Right lobe of liver (tissue), 6 donors: ENCODE results near the gene ARHGEF11. TPM values are rescaled to one million over a fixed set of nuclear protein-coding genes. Genes with fewer than 3 reads are reported as not detected.

Source experiments
- ATAC-seq, 4 donors: fragments of 200-7000 bp; cut with Tn5 transposase; one replicate each; pipeline ENCODE4 v1.9.1; 2020; ENCODE audit warnings: mild to moderate bottlenecking in 4 of 4, moderate library complexity in 4 of 4
- DNase-seq, 3 donors: peaks; one replicate each; pipeline ENCODE4 v3.0.0-alpha.2; 2020
- H3K27ac ChIP-seq, 3 donors: fragments of 200-600 bp; one replicate each; pipeline ENCODE4 v1.8.0; 2022
- H3K27me3 ChIP-seq, 2 donors: fragments of 200-600 bp; one replicate each; pipeline ENCODE4 v1.8.0; 2022
- H3K36me3 ChIP-seq, 4 donors: fragments of 200-600 bp; sonication (generic) in 1 of 4; one replicate each; pipeline versions ENCODE4 v1.5.1 to v1.8.0; 2017 to 2022; ENCODE audit warnings: control low read depth in 1 of 4
- H3K4me1 ChIP-seq, 4 donors: fragments of 200-600 bp; sonication (generic) in 1 of 4; one replicate each; pipeline versions ENCODE4 v1.5.1 to v1.8.0; 2017 to 2022; ENCODE audit warnings: control low read depth in 1 of 4
- H3K4me3 ChIP-seq, 3 donors: fragments of 200-600 bp; one replicate each; pipeline ENCODE4 v1.8.0; 2022
- H3K9me3 ChIP-seq, 4 donors: fragments of 200-600 bp; sonication (generic) in 1 of 4; one replicate each; pipeline versions ENCODE4 v1.5.1 to v1.8.0; 2017 to 2022; ENCODE audit warnings: control low read depth in 1 of 4
- CTCF ChIP-seq, 4 donors: fragments of 200-600 bp in 3 of 4; fragments of 450-650 bp in 1 of 4; IDR thresholded peaks; one replicate each; pipeline versions ENCODE4 v1.5.1 to v1.8.0; 2016 to 2022; ENCODE audit warnings: antibody characterized with exemption in 4 of 4, mild to moderate bottlenecking in 2 of 4
- POLR2A ChIP-seq: fragments of 450-650 bp; IDR thresholded peaks from one replicate; pipeline ENCODE4 v1.6.1; 2017; ENCODE audit warnings: antibody characterized with exemption, mild to moderate bottlenecking
- WGBS: methylation state at CpG from one replicate; pipeline ENCODE4 v1.1.6; 2018; ENCODE audit warnings: low coverage, low lambda C conversion rate; ENCODE audit not compliant: insufficient coverage; ENCODE audit errors: missing lambda C conversion rate; 5-methylcytosine and 5-hydroxymethylcytosine counted together
- intact Hi-C, 2 donors: fragments of 100-400 bp; cut with DNase I; formaldehyde crosslinking; loops; one replicate each; pipeline versions ENCODE4 v1.11.2 to v1.14.1; 2022
- total RNA-seq, 6 experiments: library from RNA; depleted of rRNA in 2 of 6; stranded (reverse); fragments of >200 nt in 2 of 6; fragmentation: NEBNext Ultra II Directional in 3 of 6; extraction: Animal tissue kit (Norgen Biotek cat#: 25700) in 3 of 6; gene quantifications; one replicate each; pipeline versions ENCODE4 v1.1.0 to v1.2.4, GENCODE V29; 2016 to 2023
- donor health status: DM: no; HTN: yes; CAD: no.
- donor health status: DM: no; HTN: no; CAD: no.
- donor health status: DM: no; HTN: no; CAD: no.
- donor health status: DM: no; HTN: yes; CAD: no.
- donor health status: DM: no; HTN: yes; CAD: no.

Gene ARHGEF11
- total RNA-seq, 6 experiments from 2014 or later: 10.5 to 18.7 (median 12.8) TPM

- H3K27me3 ChIP-seq: peaks cover 0 to 9% of the 10 kb centered on the region in 2 donors
- no peaks in the 10 kb centered on the region for H3K9me3 ChIP-seq
- DNase-seq (peak in 1 of 3 donors; percentile 43), ATAC-seq (peak in 1 of 4 donors; percentile 4)
- no peaks in the 10 kb centered on the region for H3K36me3 ChIP-seq
- intact Hi-C loops: no loop called here
- 61% methylated on average over 6 of the region's 16 CpGs for WGBS
- no peak overlapping the region for H3K4me3 ChIP-seq
- H3K4me1 ChIP-seq: peaks cover 0 to 10% (median 0%) of the 10 kb centered on the region in 4 donors
- TF ChIP-seq POLR2A: no peak
- no peak for TF ChIP-seq CTCF (IDR thresholded peaks at IDR 0.05)
- H3K27ac ChIP-seq: peak overlapping the region in 1 of 3 donors; percentile 91
Measured at GRCh38 chr1:156896490-156897033, 149.0 kb downstream of the ARHGEF11 start.

GRCh38 chr1:156895927-156896326, 149.6 kb downstream of the ARHGEF11 start:
- peak in 1 of 3 donors; percentile 15 for DNase-seq
- Histone ChIP-seq H3K4me1 (peaks cover 0 to 10% (median 0%) of the 10 kb centered on the region in 4 donors), H3K4me3 (no peak overlapping the region), H3K27me3 (peaks cover 0 to 9% of the 10 kb centered on the region in 2 donors), H3K27ac (peak overlapping the region in 2 of 3 donors; percentile 76 to 91), H3K9me3 (no peaks in the 10 kb centered on the region), H3K36me3 (no peaks in the 10 kb centered on the region)
- TF ChIP-seq POLR2A: no peak
- intact Hi-C loops: no loop called here
- 64% methylated on average over 4 of the region's 6 CpGs for WGBS
- ATAC-seq: no peak

GRCh38 chr1:156895455-156895812, 150.1 kb downstream of the ARHGEF11 start:
- DNase-seq (no peak), ATAC-seq (no peak)
- Histone ChIP-seq H3K27ac (peak overlapping the region; percentile 76 to 91 (median 77)), H3K4me3 (no peak overlapping the region), H3K27me3 (peaks cover 0 to 9% of the 10 kb centered on the region in 2 donors), H3K9me3 (no peaks in the 10 kb centered on the region), H3K36me3 (no peaks in the 10 kb centered on the region), H3K4me1 (peaks cover 0 to 10% (median 0%) of the 10 kb centered on the region in 4 donors)
- intact Hi-C loops: no loop called here
- 62% methylated on average over 4 of the region's 4 CpGs for WGBS
- TF ChIP-seq CTCF (IDR thresholded peaks at IDR 0.05): no peak
- no peak for TF ChIP-seq POLR2A

GRCh38 chr1:156894711-156895454, 150.7 kb downstream of the ARHGEF11 start:
- Histone ChIP-seq H3K4me1 (peaks cover 0 to 8% (median 0%) of the 10 kb centered on the region in 4 donors), H3K36me3 (no peaks in the 10 kb centered on the region), H3K9me3 (no peaks in the 10 kb centered on the region), H3K27me3 (peaks cover 0 to 9% of the 10 kb centered on the region in 2 donors), H3K27ac (peak overlapping the region; percentile 76 to 91 (median 77)), H3K4me3 (peak overlapping the region; percentile 35 to 51 (median 49))
- TF ChIP-seq CTCF (IDR thresholded peaks at IDR 0.05) (no peak), POLR2A (no peak)
- ATAC-seq (peak in 3 of 4 donors; percentile 1 to 30 (median 12)), DNase-seq (peak in 1 of 3 donors; percentile 46)
- 33% methylated on average over 1 of the region's 12 CpGs for WGBS
- intact Hi-C loops: no loop called here

- DNase-seq: peak in 1 of 3 donors; percentile 21
- 29% methylated on average over 2 of the region's 5 CpGs for WGBS
Measured at GRCh38 chr1:156894001-156894400, 151.5 kb downstream of the ARHGEF11 start.

More at GRCh38 chr1:156894001-156894400, 151.5 kb downstream of the ARHGEF11 start:
- H3K27ac ChIP-seq: peak overlapping the region; percentile 76 to 91 (median 77)
- no peaks in the 10 kb centered on the region for H3K9me3 ChIP-seq
- ATAC-seq: no peak
- intact Hi-C loops: no loop called here
- TF ChIP-seq CTCF (IDR thresholded peaks at IDR 0.05): no peak
- no peak for TF ChIP-seq POLR2A
- H3K27me3 ChIP-seq: peaks cover 0 to 9% of the 10 kb centered on the region in 2 donors
- peak overlapping the region; percentile 35 to 51 (median 49) for H3K4me3 ChIP-seq
- no peaks in the 10 kb centered on the region for H3K36me3 ChIP-seq
- H3K4me1 ChIP-seq: peaks cover 0 to 5% (median 0%) of the 10 kb centered on the region in 4 donors
